Epithelial cell of proximal tubule (primary cell): ENCODE measurements around the gene SLC39A11. TPM values are rescaled to one million over a fixed set of nuclear protein-coding genes. Genes with fewer than 3 reads are reported as not detected.

ENCODE experiments used
- DNase-seq: peaks from one replicate; pipeline ENCODE4 v3.0.0-alpha.2; 2011; ENCODE audit warnings: low read depth
- H3K4me3 ChIP-seq: 2 replicates; pipeline ENCODE4 v1.5.1; 2011; ENCODE audit warnings: low read depth, mild to moderate bottlenecking, low read length
- CTCF ChIP-seq: conservative IDR thresholded peaks from 2 replicates; pipeline ENCODE4 v1.5.1; 2012; ENCODE audit warnings: low read depth, mild to moderate bottlenecking, low read length
- total RNA-seq: library from RNA; depleted of rRNA; stranded (reverse); fragments of >200 nt; gene quantifications from 2 replicates; pipeline ENCODE4 v1.2.3, GENCODE V29; 2015

Gene SLC39A11
- total RNA-seq, 1 donor from 2014 or later, result 12.6 TPM

GRCh38 chr17:72760368-72760767, 332.1 kb downstream of the SLC39A11 start:
- TF ChIP-seq CTCF, result no peak
- H3K4me3 ChIP-seq, result no peak overlapping the region
- DNase-seq, result no peak

- DNase-seq, result peak; percentile 42
- H3K4me3 ChIP-seq, result no peak overlapping the region
- no peak for TF ChIP-seq CTCF
These were observed 333.2 kb downstream of the SLC39A11 start for GRCh38 chr17:72759301-72759700.

GRCh38 chr17:72756256-72756655, 336.2 kb downstream of the SLC39A11 start:
- H3K4me3 ChIP-seq, result no peak overlapping the region
- no peak for DNase-seq
- no peak for TF ChIP-seq CTCF

- no peak overlapping the region for H3K4me3 ChIP-seq
- DNase-seq, result no peak
- TF ChIP-seq CTCF, result no peak
These were observed 338.0 kb downstream of the SLC39A11 start for GRCh38 chr17:72754513-72754912.

GRCh38 chr17:72751746-72752145, 340.7 kb downstream of the SLC39A11 start:
- no peak overlapping the region for H3K4me3 ChIP-seq
- TF ChIP-seq CTCF, result no peak
- no peak for DNase-seq

- H3K4me3 ChIP-seq, result no peak overlapping the region
- no peak for TF ChIP-seq CTCF
- DNase-seq, result no peak
These were observed 343.3 kb downstream of the SLC39A11 start for GRCh38 chr17:72749119-72749572.

GRCh38 chr17:72747501-72747900, 345.0 kb downstream of the SLC39A11 start:
- TF ChIP-seq CTCF, result no peak
- no peak overlapping the region for H3K4me3 ChIP-seq
- DNase-seq, result no peak
